D341Med (cell line): ENCODE data around the gene RHPN2.

ENCODE experiments used
- DNase-seq: peaks from one replicate; pipeline ENCODE4 v3.0.0; 2012; ENCODE audit warnings: low spot score

The RHPN2 gene

DNA sequence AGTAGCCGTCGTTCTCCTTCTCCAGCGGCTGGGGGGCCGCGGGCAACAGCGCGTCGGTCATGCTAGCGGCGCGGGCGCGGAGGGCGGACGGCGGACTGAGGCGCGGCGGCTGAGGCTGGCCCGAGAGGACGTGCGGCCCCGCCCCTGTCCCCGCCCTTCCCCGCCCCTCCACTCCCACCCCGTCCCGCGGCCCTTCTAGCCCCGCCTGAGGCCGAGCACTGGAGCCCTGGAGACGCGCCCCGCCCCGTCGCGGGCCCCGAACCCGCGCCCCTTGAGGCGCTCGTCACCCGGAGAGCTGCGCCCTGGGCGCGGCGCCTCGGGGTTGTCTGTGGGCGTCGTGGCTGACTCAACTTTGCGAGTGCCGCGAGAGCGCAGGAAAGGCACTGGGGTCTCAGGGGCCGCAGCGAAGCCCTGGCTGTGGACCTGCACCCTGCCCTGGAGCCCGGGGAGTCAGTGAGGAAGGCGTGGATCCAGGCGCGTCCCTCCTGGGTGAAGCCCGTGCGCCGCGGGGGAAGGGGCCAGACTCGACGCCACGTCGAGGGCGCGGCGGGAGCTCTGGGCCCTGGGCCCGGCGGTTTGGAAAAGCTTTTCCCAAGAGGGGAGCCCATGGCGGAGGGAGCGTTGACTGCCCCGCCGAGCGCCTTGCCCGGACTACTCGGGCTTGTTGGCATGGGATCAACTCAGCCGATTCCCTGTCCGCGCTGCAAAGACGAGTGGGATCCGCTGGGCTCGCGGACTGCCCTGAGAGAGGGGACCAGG, at the start of gene RHPN2:
RHPN2 (minus strand) TSS at position 97 of the 759 bp plus-strand sequence; CDS start at position 61, 36 bp downstream.
- DNase-seq = peak; percentile 97

DNA sequence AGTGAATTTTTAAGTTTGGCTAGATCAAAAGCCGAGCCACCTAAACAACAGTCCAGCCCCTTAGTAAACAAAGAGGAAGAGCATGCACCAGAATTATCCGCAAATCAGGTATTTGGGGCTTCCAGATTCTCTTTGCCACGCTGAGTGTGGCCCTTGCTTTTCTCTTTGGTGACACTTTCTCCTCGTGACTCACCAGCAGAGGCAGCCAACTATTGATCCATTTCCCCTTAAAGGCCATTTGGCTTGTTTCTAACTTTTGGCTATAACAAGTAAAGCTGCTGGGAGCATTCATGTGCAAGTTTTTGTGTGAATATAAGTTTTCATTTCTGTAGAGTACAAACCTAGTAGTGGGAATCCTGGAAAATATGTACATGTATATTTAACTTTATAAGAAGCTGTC, 49.6 kb upstream of the RHPN2 start:
- DNase-seq = no peak

DNA sequence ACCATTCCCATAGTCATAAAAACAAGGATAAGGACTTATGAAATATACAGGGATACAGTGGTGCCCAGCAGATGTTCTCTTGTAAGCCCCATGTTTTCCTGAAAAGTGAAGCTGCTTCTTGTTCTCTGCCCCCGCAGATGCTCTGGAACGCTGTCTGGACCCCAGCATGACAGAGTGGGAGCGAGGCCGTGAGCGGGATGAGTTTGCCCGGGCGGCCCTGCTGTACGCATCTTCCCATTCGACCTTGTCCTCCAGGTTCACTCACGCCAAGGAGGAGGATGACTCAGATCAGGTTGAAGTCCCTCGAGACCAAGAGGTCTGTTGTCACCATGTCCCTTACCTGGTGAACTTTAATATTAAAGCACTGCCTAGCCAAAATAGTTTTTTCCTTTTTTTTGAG, 46.9 kb upstream of the RHPN2 start:
- no peak for DNase-seq

DNA sequence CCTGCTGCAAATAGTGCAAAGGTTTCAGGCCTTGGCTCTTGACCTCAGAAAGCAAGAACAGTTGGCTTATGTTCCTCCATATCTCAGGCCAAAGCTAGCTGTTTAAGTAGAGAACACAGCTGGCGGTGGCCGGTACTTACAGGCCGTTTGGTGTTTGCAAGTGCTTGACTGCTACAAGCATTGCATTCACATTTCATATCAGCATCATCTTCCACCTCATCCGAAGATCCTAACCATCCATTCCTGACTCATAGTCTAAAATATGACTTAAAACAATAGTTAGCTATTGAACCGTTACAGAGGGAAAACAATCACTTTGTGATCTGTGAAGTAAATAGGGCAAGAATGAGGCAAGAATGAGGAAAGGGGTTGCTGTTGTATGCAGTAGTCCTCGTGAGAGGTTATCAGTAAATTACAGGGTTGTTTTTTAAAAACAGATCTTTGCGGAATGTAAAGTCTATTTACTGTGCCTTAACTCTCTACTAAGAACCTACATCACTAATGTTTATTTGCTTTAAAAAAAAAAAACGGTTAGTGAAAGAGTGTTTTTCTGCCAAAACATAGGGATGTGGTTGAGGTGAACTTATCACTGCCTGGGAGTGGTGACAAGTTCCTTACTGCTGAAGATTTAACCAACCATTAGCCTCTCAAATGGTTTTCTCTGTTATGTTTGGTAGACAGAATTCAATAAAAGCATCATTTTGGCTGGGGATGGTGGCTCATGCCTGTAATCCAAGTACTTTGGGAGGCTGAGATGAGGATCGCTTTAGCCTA, 45.6 kb upstream of the RHPN2 start:
- no peak for DNase-seq

DNA sequence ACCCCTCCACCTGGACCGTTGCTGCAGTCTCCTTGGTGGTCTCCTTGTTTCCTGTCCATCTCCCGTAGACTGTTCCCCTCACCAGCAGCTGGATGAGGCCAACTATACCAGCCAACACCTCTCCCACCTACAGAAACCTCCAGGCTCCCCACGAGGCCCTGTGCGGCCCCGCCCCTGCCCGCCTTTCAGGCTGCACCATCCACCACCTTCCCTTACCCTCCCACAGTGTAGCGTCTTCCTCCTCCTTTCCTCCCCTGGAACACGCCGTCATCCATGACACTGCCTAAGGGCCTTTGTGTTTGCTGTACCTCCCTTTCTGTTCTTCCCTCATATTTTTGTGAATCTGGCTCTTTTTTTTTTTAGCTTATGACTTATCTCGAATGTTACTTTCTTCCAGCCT, 43.5 kb upstream of the RHPN2 start:
- no peak for DNase-seq

DNA sequence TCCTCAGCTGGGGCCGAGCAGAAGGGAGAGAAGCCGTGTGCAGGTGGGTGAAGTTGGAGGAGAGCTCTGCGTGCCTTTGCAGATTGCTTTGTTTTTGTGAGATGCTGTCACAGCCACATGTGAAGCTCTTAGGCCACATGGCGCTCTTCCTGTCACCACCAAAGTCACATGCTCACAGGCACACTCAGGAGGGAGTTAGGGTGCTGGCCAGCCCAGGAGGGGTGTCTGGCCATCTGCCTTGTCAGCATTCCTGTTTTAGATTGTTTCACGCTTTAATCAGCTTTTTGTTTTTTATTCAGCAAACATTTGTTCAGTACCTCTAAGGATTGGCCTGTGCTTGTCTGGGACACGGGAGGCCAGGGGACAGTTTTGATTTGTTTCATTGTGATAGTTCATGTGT, 38.2 kb upstream of the RHPN2 start:
- no peak for DNase-seq

DNA sequence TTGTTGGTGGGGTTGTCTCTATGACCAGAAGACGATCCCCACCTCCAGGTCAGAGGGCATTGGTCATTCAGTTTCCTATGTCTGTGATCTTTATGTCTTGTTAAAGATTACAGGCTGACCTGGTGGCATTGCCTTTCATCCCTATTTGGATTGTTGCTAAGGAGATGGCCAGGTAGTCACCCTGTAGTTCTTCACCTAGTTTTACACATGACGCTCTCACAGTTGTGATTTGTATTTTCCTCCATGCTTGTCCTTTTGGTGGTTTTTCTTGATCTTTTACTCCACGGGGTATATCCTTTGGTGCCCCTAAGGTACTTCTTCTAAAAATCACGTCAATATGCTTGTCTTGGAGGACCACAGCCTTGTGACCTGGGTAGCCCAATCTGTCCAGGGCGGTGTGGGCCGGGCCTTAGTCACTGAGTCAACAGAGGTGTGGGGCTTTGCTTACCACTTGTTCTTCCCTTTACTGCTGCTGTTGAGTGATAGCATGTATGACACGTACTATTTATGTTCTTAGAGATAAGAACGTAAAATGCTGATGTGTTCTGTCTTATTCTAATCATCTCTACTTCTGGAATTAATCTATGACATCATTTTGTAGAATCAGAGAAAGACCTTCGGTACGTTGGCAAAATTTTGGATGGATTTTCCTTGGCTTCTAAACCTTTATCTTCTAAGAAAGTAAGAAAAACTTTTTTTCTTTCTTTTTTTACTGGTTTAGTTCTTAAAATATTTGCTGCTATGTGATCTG, 36.4 kb upstream of the RHPN2 start:
- no peak for DNase-seq

DNA sequence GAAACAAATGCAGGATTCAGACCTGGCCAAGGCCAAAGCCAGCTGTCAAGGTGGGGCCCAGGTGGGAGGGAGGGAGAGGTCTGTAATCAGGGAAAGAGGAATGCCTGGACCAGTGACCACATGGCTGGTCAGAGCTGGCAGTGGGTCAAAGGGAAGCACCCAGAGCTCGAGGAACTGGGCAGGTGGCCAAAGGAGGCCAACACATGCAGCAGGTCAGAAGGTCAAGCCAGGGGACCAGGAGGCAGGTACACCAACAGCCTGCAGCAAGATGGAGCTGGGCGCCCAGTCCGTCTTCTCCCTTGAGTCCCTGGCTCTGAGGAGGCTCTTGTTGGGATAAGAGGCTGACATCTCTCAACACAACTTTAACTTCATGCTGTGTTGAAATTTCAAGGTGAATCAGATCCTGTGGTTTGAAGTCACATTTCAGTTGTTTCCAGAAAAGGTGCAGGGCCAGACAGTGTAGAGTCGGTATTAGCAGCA, 33.4 kb upstream of the RHPN2 start:
- no peak for DNase-seq

DNA sequence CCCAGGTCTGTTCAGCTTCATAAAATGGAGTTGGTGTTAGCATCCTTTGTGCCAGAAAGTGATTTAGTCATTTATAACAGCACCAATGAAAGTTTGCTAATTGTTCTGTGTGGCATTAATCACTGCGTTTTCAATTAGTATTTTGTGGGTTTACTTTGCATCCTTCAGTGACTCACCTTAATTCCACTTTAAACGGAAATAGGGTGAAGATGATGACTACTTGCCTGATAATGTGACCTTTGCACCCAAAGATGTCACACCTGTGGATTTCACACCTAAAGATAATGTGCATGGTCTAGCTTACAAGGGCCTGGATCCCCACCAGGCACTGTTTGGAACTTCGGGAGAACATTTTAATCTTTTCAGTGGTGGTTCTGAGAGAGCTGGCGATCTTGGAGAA, 31.3 kb upstream of the RHPN2 start:
- DNase-seq = no peak

DNA sequence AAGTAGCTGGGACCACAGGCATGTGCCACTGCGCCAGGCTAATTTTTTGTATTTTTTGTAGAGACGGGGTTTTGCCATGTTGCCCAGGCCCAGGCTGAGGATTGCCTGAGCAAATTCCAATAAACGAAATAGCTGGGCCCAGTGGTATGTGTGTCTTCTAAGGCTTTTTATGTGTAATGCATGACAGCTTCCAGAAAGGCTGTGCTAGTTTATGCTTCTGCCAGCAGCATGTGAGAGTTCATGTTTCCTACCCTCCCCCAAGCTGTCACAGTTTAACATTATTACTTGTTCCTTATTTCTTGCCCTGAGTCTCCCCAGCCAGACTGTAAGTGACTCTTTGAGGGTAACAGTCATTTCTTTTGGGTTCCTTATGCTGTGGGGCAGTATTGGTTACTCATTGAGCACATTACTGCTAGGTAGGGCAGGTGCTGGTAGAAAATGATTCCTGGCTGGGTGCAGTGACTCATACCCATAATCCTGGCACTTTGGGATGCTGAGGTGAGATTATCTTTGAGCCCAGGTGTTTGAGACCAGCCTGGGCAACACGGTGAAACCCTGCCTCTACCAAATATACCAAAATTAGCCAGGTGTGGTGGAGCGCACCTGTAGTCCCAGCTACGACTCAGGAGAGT, 29.9 kb upstream of the RHPN2 start:
- no peak for DNase-seq

DNA sequence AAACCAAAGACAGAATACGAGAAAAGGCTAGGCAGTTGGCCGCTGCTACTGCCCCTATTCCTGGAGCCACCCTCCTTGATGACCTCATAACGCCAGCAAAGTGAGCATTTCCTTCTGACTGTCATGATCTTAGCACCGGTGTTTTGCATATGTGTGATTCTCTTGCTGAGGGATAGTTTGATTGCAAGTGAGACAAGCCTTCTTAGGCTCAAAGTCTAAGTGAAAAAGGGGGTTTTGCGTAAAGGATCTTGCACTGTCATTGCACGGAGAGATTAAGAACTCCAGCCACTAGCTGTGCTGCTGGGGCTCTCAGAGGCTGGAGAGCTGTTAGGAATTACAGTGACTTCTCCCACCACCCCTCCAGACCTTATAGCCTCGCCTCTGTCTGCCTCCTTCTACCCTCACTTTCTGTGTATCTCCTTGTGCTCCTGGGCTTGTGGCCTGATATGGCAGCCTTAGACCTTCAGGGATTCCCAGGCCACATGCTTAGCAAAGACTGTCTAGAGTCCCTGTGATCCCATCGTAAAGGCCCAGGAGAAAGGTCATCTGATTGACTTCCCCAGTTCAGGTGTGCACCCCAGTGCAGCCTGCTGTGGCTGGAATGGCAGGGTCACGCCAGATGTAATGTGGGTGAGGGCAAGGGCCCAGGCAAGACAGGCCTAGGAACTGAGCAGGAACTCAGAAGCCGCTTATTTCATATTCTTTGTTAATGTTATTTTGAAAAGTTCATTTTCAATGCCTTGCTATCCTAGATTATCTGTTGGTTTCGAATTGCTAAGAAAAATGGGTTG, 28.9 kb upstream of the RHPN2 start:
- DNase-seq = no peak

DNA sequence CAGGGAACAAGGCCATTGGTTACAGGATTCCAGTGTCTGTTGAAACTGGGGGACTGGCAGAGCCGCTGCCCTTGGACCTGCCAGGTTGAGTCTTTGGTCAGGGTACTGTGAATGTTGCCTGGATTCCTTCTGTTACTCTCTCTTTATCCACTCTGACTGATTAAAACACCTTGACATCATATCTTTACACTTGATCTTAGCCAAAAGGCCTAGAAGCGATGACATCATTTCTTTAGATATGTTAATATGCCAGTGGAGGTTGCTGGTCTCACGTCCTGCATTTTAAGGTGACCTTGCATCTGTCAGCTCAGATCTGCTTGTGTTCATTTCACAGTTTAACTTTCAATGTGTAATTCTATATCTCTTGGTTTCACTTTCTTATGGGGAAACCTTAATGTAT, 25.5 kb upstream of the RHPN2 start:
- no peak for DNase-seq

DNA sequence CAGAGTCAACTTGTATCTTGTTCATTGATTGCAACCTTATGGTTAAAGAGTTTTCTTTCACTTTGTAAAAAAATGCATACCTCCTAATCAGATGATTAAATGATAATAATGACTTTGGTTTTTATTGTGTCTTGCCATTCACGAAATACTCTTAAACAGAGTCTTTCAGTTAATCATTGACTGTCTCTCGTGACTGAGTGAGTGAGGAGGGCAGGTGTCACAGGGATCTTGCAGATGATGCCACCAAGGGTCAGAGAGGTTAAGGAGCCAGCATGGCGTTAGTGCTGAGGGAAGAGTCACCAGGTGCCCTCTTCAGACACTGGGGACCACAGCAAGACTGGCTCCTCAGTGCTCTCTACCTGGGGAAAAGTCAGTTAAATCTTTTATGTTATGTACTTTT, 24.3 kb upstream of the RHPN2 start:
- no peak for DNase-seq

DNA sequence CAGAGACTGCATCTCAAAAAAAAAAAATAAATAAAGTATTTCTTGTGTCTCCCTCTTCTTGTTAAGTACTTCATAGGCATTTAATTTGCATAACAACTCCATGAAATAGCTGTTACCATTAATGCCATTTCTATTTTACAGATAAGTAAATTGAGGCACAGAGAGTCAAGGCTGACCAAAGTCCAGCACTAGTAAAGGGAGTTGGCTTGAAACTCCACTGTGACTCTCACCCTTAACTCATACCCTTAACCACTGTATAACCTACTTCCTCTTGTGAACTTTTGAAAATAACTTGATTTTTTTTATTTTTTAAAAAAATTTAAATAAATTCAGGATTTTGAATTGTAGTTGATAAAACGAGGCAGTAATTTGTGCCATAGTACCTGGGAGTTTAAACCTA, 22.3 kb upstream of the RHPN2 start:
- DNase-seq = no peak

DNA sequence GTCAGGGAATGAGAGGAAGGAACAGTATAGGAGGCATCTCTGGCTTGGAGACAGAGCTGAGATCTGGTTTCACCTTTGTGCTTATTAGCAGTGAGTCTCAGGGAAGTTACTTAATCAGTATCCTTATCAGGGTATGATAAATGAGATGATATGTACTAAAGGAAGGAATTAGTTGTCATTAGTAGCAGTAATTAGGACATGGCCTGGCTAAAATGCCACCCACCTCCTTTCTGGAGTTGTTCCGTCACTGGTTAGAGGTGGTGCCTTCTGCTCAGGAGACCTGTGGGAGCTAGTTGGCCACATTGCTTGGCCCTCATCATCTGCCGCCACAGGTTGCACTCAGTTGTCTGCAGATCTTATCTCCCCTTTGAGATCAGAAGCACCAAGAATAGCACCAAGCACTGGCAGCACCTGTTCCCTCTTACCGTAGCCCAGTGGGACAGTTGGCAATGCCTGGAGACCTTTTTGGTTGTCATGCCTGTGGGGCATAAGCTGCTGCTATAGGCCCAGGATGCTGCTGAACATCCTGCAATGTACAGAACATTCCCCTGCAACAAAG, 21.0 kb upstream of the RHPN2 start:
- no peak for DNase-seq

DNA sequence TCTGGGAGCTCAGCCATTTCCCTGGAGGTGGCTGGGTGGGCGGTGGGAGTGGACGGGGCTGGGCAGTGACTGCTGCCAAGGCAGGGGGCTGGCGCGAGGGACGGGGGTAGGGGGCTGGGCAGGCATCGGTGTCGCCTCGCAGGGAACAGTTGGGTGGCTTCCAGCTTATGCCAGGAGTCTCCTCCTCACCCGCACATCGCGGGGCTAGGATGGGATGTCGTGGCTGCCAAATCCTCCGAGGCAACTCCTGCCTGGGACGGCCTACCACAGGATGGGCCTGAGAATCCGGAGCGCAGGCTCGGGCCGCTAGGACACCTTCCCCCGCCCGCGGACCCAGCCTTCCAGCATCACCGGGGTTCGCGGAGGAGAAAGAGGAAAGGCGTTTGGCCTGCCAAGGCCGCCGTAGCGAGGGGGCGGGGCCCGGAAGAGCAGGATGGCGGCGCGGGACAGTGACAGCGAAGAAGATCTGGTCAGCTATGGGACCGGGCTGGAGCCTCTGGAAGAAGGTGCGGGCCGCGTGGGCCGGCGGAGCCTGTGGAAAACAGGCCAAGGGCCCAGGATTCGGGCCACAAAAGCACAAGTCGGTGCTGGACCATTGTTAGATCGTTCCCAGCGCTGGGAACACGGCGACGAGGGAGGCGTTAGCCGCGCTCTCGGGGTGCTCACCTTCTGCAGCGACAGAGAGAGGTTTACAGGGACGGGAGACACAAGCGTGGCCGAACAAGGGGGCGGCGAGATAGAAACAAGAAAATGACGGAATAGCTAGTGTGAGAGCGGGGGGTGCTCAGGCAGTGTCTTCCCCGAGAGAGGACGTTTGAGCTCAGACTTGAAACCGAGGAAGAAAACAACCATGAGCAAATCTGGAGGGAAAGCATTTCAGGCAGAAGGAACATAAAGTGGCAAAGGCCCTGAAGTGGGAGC, 16.3 kb upstream of the RHPN2 start, which contains the start of gene GPATCH1:
GPATCH1 (plus strand) TSS at position 421 of the 921 bp plus-strand sequence; CDS start at position 434, 13 bp downstream.
- DNase-seq = peak; percentile 96

DNA sequence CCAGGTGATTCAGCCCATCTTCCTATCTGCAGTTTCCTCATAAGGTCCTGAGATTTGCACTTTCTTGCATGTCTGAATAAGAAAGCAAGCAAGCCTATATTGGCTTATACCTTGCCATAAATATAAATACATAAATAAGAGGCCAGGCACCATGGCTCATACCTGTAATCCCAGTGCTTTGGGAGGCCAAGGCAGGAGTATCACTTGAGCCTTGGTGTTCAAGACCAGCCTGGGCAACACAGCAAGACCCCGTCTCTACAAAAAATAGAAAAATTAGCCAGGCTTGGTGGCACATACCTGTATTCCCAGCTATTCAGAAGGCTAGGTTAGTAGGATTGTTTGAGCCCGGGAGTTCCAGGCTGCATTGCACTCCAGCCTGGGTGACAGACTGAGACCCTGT, 10.8 kb upstream of the RHPN2 start:
- DNase-seq = no peak

DNA sequence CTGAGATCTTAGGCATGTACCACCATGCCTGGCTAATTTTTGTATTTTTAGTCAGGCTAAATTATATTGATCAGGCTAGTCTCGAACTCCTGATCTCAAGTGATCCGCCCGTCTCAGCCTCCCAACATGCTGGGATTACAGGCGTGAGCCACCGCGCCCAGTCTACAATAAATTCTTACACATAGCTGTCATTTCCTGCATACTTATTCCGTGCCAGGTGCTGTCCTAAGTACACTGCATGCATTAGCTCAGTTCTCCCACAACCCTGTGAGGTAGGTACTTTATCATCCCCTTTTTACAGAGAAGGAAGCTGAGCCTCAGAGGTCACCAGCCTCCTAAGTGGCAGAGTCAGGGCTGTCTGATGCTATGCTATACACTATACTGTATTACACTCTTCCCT, 7.2 kb upstream of the RHPN2 start:
- no peak for DNase-seq

DNA sequence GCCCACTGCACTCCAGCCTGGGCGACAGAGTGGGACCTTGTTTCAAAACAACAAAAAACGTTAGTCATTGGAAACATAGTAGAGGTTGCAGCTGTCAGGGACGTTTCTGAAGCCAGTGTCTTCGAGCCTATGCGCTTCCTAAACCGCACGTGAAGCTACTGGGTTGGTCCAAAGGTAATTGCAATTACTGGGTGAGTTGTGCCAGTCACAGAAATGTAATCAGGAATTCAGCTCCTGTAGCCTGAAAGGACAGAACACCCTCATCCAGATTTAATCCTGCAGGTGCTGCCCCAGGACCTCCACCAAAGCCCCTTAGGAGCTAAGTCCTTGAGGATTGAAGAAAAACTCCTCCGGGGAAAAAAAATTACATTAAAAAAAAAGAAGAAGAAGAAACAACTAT, 2.4 kb upstream of the RHPN2 start:
- no peak for DNase-seq

DNA sequence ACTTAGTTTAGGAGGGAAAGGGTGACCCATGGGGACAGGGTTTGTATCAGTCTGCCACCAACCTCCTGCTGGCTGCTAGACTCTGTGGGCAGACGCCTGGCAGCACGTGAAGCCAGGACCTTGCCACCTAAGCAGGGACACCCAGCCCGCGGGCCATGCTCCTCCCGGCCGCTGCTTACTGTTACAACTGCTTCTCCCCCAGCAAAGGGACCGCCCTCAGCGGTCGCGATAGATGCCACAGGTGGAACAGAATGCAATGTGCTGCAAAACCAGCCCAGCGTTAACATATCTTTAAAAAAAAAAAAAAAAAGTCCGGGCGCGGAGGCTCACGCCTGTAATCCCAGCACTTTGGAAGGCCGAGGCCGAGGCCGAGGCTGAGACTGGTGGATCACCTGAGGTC, 1.9 kb upstream of the RHPN2 start:
- DNase-seq = no peak
